GM23338 (cell line): Measurements from ENCODE around the gene CEP70.

Experiments
- EZH2 ChIP-seq: fragments of 200-600 bp; sonication (generic); IDR thresholded peaks from one replicate; pipeline ENCODE4 v1.8.0; 2017; ENCODE audit warnings: antibody characterized with exemption, mild to moderate bottlenecking, low read depth; ENCODE audit not compliant: unreplicated experiment
- NANOG ChIP-seq: IDR thresholded peaks from 2 replicates; pipeline ENCODE4 v1.6.1; 2016; ENCODE audit warnings: antibody characterized with exemption, borderline replicate concordance
- POLR2AphosphoS5 ChIP-seq: IDR thresholded peaks from 2 replicates; pipeline ENCODE4 v1.6.1; 2016; ENCODE audit warnings: antibody characterized with exemption, low read depth
- TF ChIP-seq, protein P1 (sequence below), 2 experiments: fragments of 200-600 bp in 1 of 2; sonication (generic) in 1 of 2; conservative IDR thresholded peaks; 2 replicates each; pipeline versions ENCODE4 v1.5.1 to v1.6.1; 2016 to 2017; ENCODE audit warnings: antibody characterized with exemption in 2 of 2, low read depth in 2 of 2, mild to moderate bottlenecking in 2 of 2, moderate library complexity in 1 of 2
- TF ChIP-seq, protein P2 (sequence below): IDR thresholded peaks from one replicate; pipeline ENCODE4 v1.6.1; 2018; ENCODE audit warnings: antibody characterized with exemption; ENCODE audit not compliant: unreplicated experiment

DNA sequence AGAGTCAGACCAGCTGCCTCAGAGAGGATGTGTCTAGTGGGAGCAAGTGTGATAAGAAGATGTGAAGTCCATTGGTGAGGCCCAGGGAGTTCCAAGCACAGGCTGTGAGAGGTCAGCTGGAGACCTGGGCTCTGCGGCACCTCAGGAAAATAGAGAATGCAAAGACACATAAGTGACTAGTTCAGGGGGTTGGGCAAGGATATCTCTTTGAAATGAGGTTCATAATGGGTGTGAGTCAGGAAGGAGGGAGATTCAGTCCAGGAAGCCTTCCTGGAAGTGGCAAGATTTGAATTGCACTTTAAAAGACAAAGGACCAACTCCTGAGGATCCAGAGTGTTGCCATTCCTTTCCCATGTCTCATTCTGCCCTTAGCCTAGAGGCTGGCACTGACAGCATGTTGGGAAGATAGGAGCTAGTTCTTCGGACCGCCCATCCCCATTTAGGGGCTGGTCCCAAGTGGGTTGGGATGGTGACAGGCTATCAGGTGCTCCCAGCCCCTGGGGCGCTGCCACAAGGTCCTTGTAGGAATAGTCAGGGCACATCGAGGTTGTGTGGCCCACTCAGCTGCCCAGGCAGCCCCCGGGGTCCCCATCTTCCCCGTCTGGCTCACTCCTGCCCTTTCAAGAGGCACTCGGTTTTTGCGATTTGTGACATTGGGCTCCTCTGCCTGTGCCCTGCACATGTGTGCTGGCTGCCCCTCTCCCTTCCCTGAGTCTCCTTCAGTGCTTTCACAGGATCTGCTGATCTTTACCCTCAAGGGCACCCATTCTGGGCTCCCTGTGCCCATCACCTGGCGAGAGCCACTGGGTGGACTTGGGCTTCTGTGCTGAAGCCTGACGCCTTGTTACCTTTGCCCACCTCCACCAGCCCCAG lies 136.0 kb downstream of the CEP70 start:
- TF ChIP-seq, protein P1, sequence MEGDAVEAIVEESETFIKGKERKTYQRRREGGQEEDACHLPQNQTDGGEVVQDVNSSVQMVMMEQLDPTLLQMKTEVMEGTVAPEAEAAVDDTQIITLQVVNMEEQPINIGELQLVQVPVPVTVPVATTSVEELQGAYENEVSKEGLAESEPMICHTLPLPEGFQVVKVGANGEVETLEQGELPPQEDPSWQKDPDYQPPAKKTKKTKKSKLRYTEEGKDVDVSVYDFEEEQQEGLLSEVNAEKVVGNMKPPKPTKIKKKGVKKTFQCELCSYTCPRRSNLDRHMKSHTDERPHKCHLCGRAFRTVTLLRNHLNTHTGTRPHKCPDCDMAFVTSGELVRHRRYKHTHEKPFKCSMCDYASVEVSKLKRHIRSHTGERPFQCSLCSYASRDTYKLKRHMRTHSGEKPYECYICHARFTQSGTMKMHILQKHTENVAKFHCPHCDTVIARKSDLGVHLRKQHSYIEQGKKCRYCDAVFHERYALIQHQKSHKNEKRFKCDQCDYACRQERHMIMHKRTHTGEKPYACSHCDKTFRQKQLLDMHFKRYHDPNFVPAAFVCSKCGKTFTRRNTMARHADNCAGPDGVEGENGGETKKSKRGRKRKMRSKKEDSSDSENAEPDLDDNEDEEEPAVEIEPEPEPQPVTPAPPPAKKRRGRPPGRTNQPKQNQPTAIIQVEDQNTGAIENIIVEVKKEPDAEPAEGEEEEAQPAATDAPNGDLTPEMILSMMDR (conservative IDR thresholded peaks at IDR 0.05; ENCODE audit: low read depth in 2 of 2): no peak
- TF ChIP-seq, protein P2, sequence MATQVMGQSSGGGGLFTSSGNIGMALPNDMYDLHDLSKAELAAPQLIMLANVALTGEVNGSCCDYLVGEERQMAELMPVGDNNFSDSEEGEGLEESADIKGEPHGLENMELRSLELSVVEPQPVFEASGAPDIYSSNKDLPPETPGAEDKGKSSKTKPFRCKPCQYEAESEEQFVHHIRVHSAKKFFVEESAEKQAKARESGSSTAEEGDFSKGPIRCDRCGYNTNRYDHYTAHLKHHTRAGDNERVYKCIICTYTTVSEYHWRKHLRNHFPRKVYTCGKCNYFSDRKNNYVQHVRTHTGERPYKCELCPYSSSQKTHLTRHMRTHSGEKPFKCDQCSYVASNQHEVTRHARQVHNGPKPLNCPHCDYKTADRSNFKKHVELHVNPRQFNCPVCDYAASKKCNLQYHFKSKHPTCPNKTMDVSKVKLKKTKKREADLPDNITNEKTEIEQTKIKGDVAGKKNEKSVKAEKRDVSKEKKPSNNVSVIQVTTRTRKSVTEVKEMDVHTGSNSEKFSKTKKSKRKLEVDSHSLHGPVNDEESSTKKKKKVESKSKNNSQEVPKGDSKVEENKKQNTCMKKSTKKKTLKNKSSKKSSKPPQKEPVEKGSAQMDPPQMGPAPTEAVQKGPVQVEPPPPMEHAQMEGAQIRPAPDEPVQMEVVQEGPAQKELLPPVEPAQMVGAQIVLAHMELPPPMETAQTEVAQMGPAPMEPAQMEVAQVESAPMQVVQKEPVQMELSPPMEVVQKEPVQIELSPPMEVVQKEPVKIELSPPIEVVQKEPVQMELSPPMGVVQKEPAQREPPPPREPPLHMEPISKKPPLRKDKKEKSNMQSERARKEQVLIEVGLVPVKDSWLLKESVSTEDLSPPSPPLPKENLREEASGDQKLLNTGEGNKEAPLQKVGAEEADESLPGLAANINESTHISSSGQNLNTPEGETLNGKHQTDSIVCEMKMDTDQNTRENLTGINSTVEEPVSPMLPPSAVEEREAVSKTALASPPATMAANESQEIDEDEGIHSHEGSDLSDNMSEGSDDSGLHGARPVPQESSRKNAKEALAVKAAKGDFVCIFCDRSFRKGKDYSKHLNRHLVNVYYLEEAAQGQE: no peak
- TF ChIP-seq POLR2AphosphoS5: no peak
- TF ChIP-seq NANOG: no peak
- no peak for TF ChIP-seq EZH2
